CD14-positive monocyte (primary cell): Measurements from ENCODE around the gene KIAA0586. TPM values are rescaled to one million over a fixed set of nuclear protein-coding genes. Genes with fewer than 3 reads are reported as not detected.

Experiments used
- DNase-seq, 3 donors: peaks; one replicate each; pipeline ENCODE4 v3.0.0-alpha.2; 2011 to 2022
- H2AFZ ChIP-seq: 2 replicates; pipeline ENCODE4 v1.6.0; 2012; ENCODE audit warnings: mild to moderate bottlenecking, low read depth, low read length, inconsistent platforms; ENCODE audit not compliant: insufficient read depth, poor library complexity, severe bottlenecking
- H3K27ac ChIP-seq, 2 donors: 1 replicate in 1 of 2; 2 replicates in 1 of 2; pipeline ENCODE4 v1.5.1; 2012 to 2013; ENCODE audit warnings: low read length in 2 of 2, control low read depth in 1 of 2, inconsistent platforms in 1 of 2, low read depth in 1 of 2, mild to moderate bottlenecking in 1 of 2
- H3K27me3 ChIP-seq, 2 donors: one replicate each; pipeline versions ENCODE4 v1.6.0 to v1.6.1; 2011 to 2013; ENCODE audit warnings: low read length in 2 of 2; ENCODE audit not compliant: control insufficient read depth in 2 of 2, insufficient read depth in 2 of 2
- H3K36me3 ChIP-seq, 2 donors: replicated peaks in 1 of 2; 1 replicate in 1 of 2; 2 replicates in 1 of 2; pipeline versions ENCODE4 v1.5.1 to v1.6.1; 2012 to 2013; ENCODE audit warnings: low read length in 2 of 2, control low read depth in 1 of 2, inconsistent platforms in 1 of 2, mild to moderate bottlenecking in 1 of 2; ENCODE audit not compliant: insufficient read depth in 2 of 2, control insufficient read depth in 1 of 2
- H3K4me1 ChIP-seq, 2 donors: 1 replicate in 1 of 2; 2 replicates in 1 of 2; pipeline versions ENCODE4 v1.5.1 to v1.6.1; 2012 to 2013; ENCODE audit warnings: low read length in 2 of 2, control low read depth in 1 of 2, inconsistent platforms in 1 of 2, mild to moderate bottlenecking in 1 of 2, moderate library complexity in 1 of 2; ENCODE audit not compliant: insufficient read depth in 2 of 2, control insufficient read depth in 1 of 2
- H3K4me2 ChIP-seq: replicated peaks from 2 replicates; pipeline ENCODE3; 2012; ENCODE audit warnings: low read length, moderate library complexity, mild to moderate bottlenecking; ENCODE audit not compliant: poor library complexity, severe bottlenecking; ENCODE audit errors: extremely low read depth
- H3K4me3 ChIP-seq, 3 experiments: fragments of 200-600 bp in 1 of 3; sonication (generic) in 1 of 3; replicated peaks in 1 of 3; 1 replicate in 2 of 3; 2 replicates in 1 of 3; pipeline ENCODE4 v1.5.1; 2011 to 2013; ENCODE audit warnings: low read length in 3 of 3, mild to moderate bottlenecking in 3 of 3, control low read depth in 2 of 3, low read depth in 2 of 3, inconsistent platforms in 1 of 3, moderate library complexity in 1 of 3
- H3K79me2 ChIP-seq: 2 replicates; pipeline ENCODE4 v1.6.0; 2012; ENCODE audit warnings: mild to moderate bottlenecking, control low read depth, inconsistent platforms, low read length, moderate library complexity; ENCODE audit not compliant: insufficient read depth
- H3K9ac ChIP-seq: 2 replicates; pipeline ENCODE4 v1.6.0; 2017; ENCODE audit warnings: low read length, mild to moderate bottlenecking; ENCODE audit not compliant: insufficient read depth, poor library complexity, severe bottlenecking
- H3K9me3 ChIP-seq, 2 donors: replicated peaks in 1 of 2; 1 replicate in 1 of 2; 2 replicates in 1 of 2; pipeline versions ENCODE4 v1.5.1 to v1.6.1; 2012 to 2013; ENCODE audit warnings: low read length in 2 of 2, control low read depth in 1 of 2; ENCODE audit not compliant: control insufficient read depth in 1 of 2, insufficient read depth in 1 of 2
- H4K20me1 ChIP-seq: 2 replicates; pipeline ENCODE4 v1.6.0; 2012; ENCODE audit warnings: mild to moderate bottlenecking, low read length, control low read depth, moderate library complexity; ENCODE audit not compliant: insufficient read depth
- H3K27ac Mint-ChIP-seq, 7 donors: one replicate each; pipeline ENCODE4 v1.8.0; 2020; ENCODE audit warnings: mild to moderate bottlenecking in 7 of 7, mixed read lengths in 7 of 7, moderate library complexity in 6 of 7, inconsistent platforms in 2 of 7
- H3K27me3 Mint-ChIP-seq, 3 donors: one replicate each; pipeline ENCODE4 v1.8.0; 2021 to 2022; ENCODE audit warnings: low read depth in 3 of 3, mild to moderate bottlenecking in 3 of 3, mixed read lengths in 3 of 3, moderate library complexity in 3 of 3, inconsistent platforms in 1 of 3
- H3K36me3 Mint-ChIP-seq, 2 donors: one replicate each; pipeline ENCODE4 v1.8.0; 2020; ENCODE audit warnings: mixed read lengths in 2 of 2, inconsistent platforms in 1 of 2, mild to moderate bottlenecking in 1 of 2
- H3K4me1 Mint-ChIP-seq: one replicate; pipeline ENCODE4 v1.8.0; 2020; ENCODE audit warnings: mild to moderate bottlenecking, mixed read lengths
- H3K4me3 Mint-ChIP-seq, 2 donors: one replicate each; pipeline ENCODE4 v1.8.0; 2020; ENCODE audit warnings: mild to moderate bottlenecking in 2 of 2, mixed read lengths in 2 of 2, moderate library complexity in 1 of 2
- H3K9me3 Mint-ChIP-seq, 7 donors: one replicate each; pipeline ENCODE4 v1.8.0; 2020 to 2022; ENCODE audit warnings: mixed read lengths in 7 of 7, mild to moderate bottlenecking in 6 of 7, moderate library complexity in 6 of 7, inconsistent platforms in 2 of 7
- whole genome bisulfite sequencing: methylation state at CpG from one replicate; pipeline ENCODE4 v1.1.5; 2013; ENCODE audit warnings: missing lambda C conversion rate; ENCODE audit not compliant: insufficient coverage; 5-methylcytosine and 5-hydroxymethylcytosine counted together
- intact Hi-C, 2 donors: fragments of 100-400 bp; cut with micrococcal nuclease; formaldehyde crosslinking; loops; one replicate each; pipeline versions ENCODE4 v1.15.0 to v1.15.1; 2023
- polyA plus RNA-seq, 3 donors: library from polyadenylated mRNA; depleted of rRNA in 1 of 3; unstranded in 2 of 3; stranded (reverse) in 1 of 3; fragments of 300-500 nt in 2 of 3; fragments of >200 nt in 1 of 3; fragmentation: Illumina TruSeq in 2 of 3; gene quantifications; 1 replicate in 2 of 3; 2 replicates in 1 of 3; pipeline ENCODE4 v1.2.3, GENCODE V29; 2012 to 2021
- TF ChIP-seq, protein P1 (sequence below): fragments of 200-600 bp; IDR thresholded peaks from one replicate; pipeline ENCODE4 v1.8.0; 2022; ENCODE audit warnings: antibody characterized with exemption, mild to moderate bottlenecking

KIAA0586 gene
- polyA plus RNA-seq, 3 donors: 3.4 to 7.5 (median 4.4) TPM

DNA sequence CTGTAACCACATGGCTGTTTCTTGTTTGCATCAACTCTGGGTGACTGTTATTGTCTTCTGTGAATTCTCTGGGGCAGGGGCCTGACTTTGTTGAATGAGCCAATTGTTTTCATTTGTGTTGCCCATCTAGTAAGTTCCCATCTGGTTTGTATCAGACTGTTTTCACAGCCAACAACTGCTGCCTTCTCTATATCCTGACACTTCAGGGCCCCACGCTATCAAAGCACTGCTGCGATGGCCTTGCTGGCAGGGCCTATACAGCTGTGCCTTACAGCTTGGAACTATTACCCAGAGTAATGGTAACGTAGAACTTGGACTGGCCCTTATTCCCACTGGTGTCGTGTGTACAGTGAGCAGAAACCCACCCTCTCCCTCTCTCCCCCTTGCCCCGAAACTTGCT lies 105.9 kb downstream of the KIAA0586 start:
- no peaks in the 10 kb centered on the region for H3K36me3 ChIP-seq
- Mint-ChIP-seq H3K36me3 (peaks cover 0 to 4% of the 10 kb centered on the region in 2 donors), H3K4me1 (peaks cover 12% of the 10 kb centered on the region), H3K4me3 (no peak overlapping the region), H3K27ac (peak overlapping the region in 4 of 7 donors; percentile 2 to 49 (median 22)), H3K9me3 (peaks cover 2 to 16% (median 8%) of the 10 kb centered on the region in 7 donors), H3K27me3 (no peaks in the 10 kb centered on the region)
- no peak overlapping the region for H3K4me2 ChIP-seq
- 100% methylated on average over 1 of the region's 5 CpGs for WGBS
- no peak overlapping the region for H2AFZ ChIP-seq
- H3K27ac ChIP-seq: no peak overlapping the region
- no peak overlapping the region for H3K9ac ChIP-seq
- no peaks in the 10 kb centered on the region for H3K27me3 ChIP-seq
- H3K4me1 ChIP-seq: no peaks in the 10 kb centered on the region
- H3K79me2 ChIP-seq: no peaks in the 10 kb centered on the region
- no peaks in the 10 kb centered on the region for H4K20me1 ChIP-seq
- intact Hi-C loops: no loop called here
- no peaks in the 10 kb centered on the region for H3K9me3 ChIP-seq
- DNase-seq: no peak
- TF ChIP-seq, protein P1, sequence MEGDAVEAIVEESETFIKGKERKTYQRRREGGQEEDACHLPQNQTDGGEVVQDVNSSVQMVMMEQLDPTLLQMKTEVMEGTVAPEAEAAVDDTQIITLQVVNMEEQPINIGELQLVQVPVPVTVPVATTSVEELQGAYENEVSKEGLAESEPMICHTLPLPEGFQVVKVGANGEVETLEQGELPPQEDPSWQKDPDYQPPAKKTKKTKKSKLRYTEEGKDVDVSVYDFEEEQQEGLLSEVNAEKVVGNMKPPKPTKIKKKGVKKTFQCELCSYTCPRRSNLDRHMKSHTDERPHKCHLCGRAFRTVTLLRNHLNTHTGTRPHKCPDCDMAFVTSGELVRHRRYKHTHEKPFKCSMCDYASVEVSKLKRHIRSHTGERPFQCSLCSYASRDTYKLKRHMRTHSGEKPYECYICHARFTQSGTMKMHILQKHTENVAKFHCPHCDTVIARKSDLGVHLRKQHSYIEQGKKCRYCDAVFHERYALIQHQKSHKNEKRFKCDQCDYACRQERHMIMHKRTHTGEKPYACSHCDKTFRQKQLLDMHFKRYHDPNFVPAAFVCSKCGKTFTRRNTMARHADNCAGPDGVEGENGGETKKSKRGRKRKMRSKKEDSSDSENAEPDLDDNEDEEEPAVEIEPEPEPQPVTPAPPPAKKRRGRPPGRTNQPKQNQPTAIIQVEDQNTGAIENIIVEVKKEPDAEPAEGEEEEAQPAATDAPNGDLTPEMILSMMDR: no peak
- no peak overlapping the region for H3K4me3 ChIP-seq

DNA sequence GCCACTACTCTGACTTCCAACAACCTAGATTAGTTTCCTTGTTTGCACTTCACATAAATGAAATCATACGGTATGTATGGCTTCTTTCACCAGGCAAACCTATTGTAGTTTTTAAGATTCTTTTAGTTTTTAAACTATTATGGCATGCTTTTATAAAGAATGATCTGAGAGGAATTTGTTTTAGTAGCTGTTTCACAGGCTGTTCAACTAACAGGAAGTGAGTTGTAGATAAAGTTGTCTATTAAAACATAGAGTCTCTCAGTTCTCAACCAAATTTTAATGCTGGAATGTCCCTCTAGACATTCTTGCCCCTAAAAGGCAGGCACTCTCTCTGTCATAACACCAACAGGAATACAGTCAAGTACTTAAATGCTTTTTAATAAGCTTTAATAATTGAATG lies 107.5 kb downstream of the KIAA0586 start:
- H3K36me3 ChIP-seq: no peaks in the 10 kb centered on the region
- no CpG with 5 or more reads among the region's 1 CpG for WGBS
- Mint-ChIP-seq H3K36me3 (peaks cover 0 to 6% of the 10 kb centered on the region in 2 donors), H3K4me1 (peaks cover 12% of the 10 kb centered on the region), H3K9me3 (peaks cover 0 to 3% (median 2%) of the 10 kb centered on the region in 7 donors), H3K27ac (no peak overlapping the region), H3K4me3 (no peak overlapping the region), H3K27me3 (peaks cover 0 to 1% (median 0%) of the 10 kb centered on the region in 3 donors)
- no peaks in the 10 kb centered on the region for H3K27me3 ChIP-seq
- H3K27ac ChIP-seq: no peak overlapping the region
- H3K79me2 ChIP-seq: no peaks in the 10 kb centered on the region
- no peak overlapping the region for H3K9ac ChIP-seq
- TF ChIP-seq, protein P1: no peak
- no peak for DNase-seq
- H4K20me1 ChIP-seq: no peaks in the 10 kb centered on the region
- H3K4me1 ChIP-seq: no peaks in the 10 kb centered on the region
- no peak overlapping the region for H3K4me2 ChIP-seq
- H2AFZ ChIP-seq: no peak overlapping the region
- intact Hi-C loops: no loop called here
- no peaks in the 10 kb centered on the region for H3K9me3 ChIP-seq
- no peak overlapping the region for H3K4me3 ChIP-seq
